NCI-H460 (cell line): ENCODE results near the gene KCNT1. TPM values are rescaled to one million over a fixed set of nuclear protein-coding genes. Genes with fewer than 3 reads are reported as not detected.

Experiments
- DNase-seq: peaks from one replicate; pipeline ENCODE4 v3.0.0-alpha.2; 2016; ENCODE audit warnings: low read depth; ENCODE audit errors: extremely low read depth
- total RNA-seq: library from RNA; depleted of rRNA; stranded (reverse); fragments of >200 nt; shearing (Covaris generic); gene quantifications from 2 replicates; pipeline ENCODE4 v1.2.3, GENCODE V29; 2014; rRNA removed

The KCNT1 gene
- total RNA-seq, 1 experiment from 2014 or later: not detected

DNA sequence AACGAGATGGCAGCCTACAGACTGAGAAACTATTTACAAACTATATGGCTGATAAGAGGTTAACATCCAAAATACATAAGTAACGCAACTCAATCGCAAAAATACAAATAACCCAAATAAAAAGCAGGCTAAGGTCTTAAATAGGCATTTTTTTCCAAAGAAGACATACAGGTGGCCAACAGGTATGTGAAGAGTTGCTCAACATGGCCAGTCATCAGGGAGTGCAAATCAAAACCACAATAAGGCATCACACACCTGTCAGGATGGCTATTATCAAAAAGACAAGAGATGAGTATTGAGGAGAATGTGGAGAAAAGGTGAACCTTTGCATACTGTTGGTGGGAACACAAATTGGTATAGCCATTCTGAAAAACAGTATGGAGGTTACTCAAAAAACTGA is 131.9 kb downstream of the KCNT1 start:
- DNase-seq: no peak

GRCh38 chr9:135835131-135835530 is 133.1 kb downstream of the KCNT1 start:
- no peak for DNase-seq

DNA sequence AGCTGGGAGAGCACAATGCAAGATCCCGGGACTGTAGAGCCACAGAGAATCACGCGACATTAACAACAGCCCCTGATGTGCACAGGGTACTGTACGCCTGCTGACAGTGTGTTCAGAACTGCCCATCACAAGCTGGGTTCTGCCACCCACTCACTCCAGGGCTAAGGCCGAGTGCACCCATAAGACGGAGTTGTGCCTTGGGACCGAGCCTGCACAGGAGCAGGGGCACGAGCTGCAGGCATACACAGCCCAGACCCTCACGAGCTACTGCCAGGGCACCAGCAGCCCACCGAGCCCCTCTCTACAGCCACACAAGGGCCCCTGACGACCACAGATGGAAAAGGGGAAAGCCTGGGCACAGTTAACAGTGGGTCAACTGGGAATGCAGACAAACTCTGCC is 137.5 kb downstream of the KCNT1 start:
- DNase-seq: no peak

DNA sequence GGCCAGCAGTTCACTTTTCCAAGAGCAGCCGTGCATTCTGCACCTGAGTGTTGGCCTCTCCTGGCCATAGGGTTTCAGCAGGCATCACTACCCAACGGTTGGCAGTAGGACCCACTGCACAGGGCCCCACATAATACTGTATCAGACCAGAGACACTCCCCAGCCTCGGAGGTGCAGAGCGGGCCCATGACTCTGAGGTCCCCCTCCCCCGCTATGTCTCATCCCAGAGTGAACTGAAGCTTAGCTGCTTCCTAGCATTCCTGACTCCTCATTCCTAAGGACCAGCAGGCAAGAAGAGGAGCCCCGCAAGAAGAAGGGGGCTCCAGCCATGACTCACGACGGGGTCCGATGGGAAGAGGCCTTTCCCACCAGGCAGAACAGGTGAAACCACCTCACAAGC is 138.1 kb downstream of the KCNT1 start:
- DNase-seq: no peak

- DNase-seq: no peak
These were observed 138.6 kb downstream of the KCNT1 start for GRCh38 chr9:135840539-135840938.

Other genes starting within 250 kb of the KCNT1 start
- 37.3 and 39.3 TPM in 2 replicates for gene PPP1R26, start 222.4 kb upstream of the KCNT1 start, total RNA-seq
- gene MRPS2, start 201.5 kb upstream of the KCNT1 start, total RNA-seq: 170 and 184 TPM in 2 replicates
- gene LCN1, start 180.7 kb upstream of the KCNT1 start, total RNA-seq: 25.8 and 30.3 TPM in 2 replicates
- not detected in 2 replicates for gene OBP2A, start 156.1 kb upstream of the KCNT1 start, total RNA-seq
- gene PAEP, start 140.4 kb upstream of the KCNT1 start, total RNA-seq: 2.9 and 3.7 TPM in 2 replicates
- not detected in 2 replicates for gene GLT6D1, start 62.6 kb upstream of the KCNT1 start, total RNA-seq
- not detected in 2 replicates for gene LCN9, start 38.9 kb upstream of the KCNT1 start, total RNA-seq
- not detected in 2 replicates for gene SOHLH1, start 2.7 kb upstream of the KCNT1 start, total RNA-seq
- gene CAMSAP1, start 205.4 kb downstream of the KCNT1 start, total RNA-seq: 21.0 and 24.2 TPM in 2 replicates